Osteocyte (in vitro differentiated cells): ENCODE measurements around the gene SLC44A4. TPM values are rescaled to one million over a fixed set of nuclear protein-coding genes. Genes with fewer than 3 reads are reported as not detected.
"Not testable (repeated sequence)": the region's sequence is repeated elsewhere in the genome, so short reads cannot be mapped to it uniquely, and the experiment has no call there.

Source experiments
- DNase-seq: peaks from one replicate; pipeline ENCODE4 v3.0.0; 2021; ENCODE audit warnings: mixed read lengths; ENCODE audit not compliant: unreplicated experiment; ENCODE audit errors: extremely low spot score
- H3K27ac Mint-ChIP-seq: one replicate; pipeline ENCODE4 v1.8.0; 2021; ENCODE audit warnings: mild to moderate bottlenecking, mixed read lengths; ENCODE audit not compliant: unreplicated experiment
- H3K27me3 Mint-ChIP-seq: one replicate; pipeline ENCODE4 v1.8.0; 2021; ENCODE audit warnings: mixed read lengths; ENCODE audit not compliant: unreplicated experiment
- H3K36me3 Mint-ChIP-seq: one replicate; pipeline ENCODE4 v1.8.0; 2021; ENCODE audit warnings: mixed read lengths; ENCODE audit not compliant: unreplicated experiment
- H3K4me1 Mint-ChIP-seq: one replicate; pipeline ENCODE4 v1.8.0; 2021; ENCODE audit warnings: mixed read lengths; ENCODE audit not compliant: unreplicated experiment
- H3K4me3 Mint-ChIP-seq: one replicate; pipeline ENCODE4 v1.8.0; 2021; ENCODE audit warnings: mild to moderate bottlenecking, moderate library complexity, mixed read lengths; ENCODE audit not compliant: unreplicated experiment
- H3K9me3 Mint-ChIP-seq: one replicate; pipeline ENCODE4 v1.8.0; 2021; ENCODE audit warnings: mixed read lengths; ENCODE audit not compliant: unreplicated experiment
- total RNA-seq: library from RNA; stranded (reverse); gene quantifications from 2 replicates; pipeline ENCODE4 v1.2.1, GENCODE V29; 2021
- TF ChIP-seq, protein P1 (sequence below): fragments of 200-600 bp; sonication (generic); IDR thresholded peaks from 2 replicates; pipeline ENCODE4 v1.5.0; 2021; ENCODE audit warnings: antibody characterized with exemption, mild to moderate bottlenecking, moderate library complexity

Gene SLC44A4
- total RNA-seq, 1 donor from 2014 or later: not detected

DNA sequence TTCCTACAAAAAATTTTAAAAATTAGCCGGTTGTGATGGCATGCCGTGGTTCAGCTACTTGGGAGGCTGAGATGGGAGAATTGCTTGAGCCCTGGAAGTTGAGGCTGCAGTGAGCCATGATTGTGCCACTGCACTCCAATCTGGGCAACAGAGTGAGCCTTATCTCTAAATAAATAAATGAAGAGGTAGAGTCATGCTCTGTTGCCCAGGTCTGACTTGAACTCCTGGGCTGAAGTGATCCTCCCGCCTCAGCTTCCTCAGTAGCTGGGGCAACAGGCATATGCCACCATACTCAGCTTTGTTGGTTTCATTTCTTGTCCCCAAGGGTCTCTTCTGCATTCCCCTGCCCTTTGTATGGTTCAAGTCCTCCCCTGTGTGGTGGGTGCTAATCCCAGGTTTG lies 34.3 kb downstream of the SLC44A4 start:
- TF ChIP-seq, protein P1, sequence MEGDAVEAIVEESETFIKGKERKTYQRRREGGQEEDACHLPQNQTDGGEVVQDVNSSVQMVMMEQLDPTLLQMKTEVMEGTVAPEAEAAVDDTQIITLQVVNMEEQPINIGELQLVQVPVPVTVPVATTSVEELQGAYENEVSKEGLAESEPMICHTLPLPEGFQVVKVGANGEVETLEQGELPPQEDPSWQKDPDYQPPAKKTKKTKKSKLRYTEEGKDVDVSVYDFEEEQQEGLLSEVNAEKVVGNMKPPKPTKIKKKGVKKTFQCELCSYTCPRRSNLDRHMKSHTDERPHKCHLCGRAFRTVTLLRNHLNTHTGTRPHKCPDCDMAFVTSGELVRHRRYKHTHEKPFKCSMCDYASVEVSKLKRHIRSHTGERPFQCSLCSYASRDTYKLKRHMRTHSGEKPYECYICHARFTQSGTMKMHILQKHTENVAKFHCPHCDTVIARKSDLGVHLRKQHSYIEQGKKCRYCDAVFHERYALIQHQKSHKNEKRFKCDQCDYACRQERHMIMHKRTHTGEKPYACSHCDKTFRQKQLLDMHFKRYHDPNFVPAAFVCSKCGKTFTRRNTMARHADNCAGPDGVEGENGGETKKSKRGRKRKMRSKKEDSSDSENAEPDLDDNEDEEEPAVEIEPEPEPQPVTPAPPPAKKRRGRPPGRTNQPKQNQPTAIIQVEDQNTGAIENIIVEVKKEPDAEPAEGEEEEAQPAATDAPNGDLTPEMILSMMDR: no peak
- H3K4me3 Mint-ChIP-seq: no peak overlapping the region
- no peaks in the 10 kb centered on the region for H3K27me3 Mint-ChIP-seq
- H3K4me1 Mint-ChIP-seq: peaks cover under 1% of the 10 kb centered on the region
- no peak overlapping the region for H3K27ac Mint-ChIP-seq
- peaks cover 12% of the 10 kb centered on the region for H3K36me3 Mint-ChIP-seq
- DNase-seq: no peak
- H3K9me3 Mint-ChIP-seq: no peaks in the 10 kb centered on the region

DNA sequence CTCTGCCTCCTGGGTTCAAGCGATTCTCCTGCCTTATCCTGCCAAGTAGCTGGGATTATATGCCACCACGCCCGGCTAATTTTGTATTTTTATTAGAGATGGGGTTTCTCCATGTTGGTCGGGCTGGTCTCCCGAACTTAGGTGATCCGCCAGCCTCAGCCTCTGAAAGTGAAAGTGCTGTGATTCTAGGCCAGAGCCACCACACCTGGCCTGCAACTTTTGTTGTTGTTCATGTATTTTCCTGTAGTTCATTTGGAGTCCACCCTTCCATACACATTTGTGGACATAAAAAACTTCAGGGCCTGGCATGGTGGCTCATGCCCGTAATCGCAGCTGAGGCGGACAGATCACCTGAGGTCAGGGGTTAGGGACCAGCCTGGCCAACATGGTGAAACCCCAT lies 36.7 kb downstream of the SLC44A4 start:
- no peaks in the 10 kb centered on the region for H3K27me3 Mint-ChIP-seq
- H3K4me1 Mint-ChIP-seq: peaks cover 20% of the 10 kb centered on the region
- H3K4me3 Mint-ChIP-seq: no peak overlapping the region
- H3K36me3 Mint-ChIP-seq: peaks cover 25% of the 10 kb centered on the region
- no peak overlapping the region for H3K27ac Mint-ChIP-seq
- TF ChIP-seq, protein P1: no peak
- no peak for DNase-seq
- H3K9me3 Mint-ChIP-seq: no peaks in the 10 kb centered on the region

DNA sequence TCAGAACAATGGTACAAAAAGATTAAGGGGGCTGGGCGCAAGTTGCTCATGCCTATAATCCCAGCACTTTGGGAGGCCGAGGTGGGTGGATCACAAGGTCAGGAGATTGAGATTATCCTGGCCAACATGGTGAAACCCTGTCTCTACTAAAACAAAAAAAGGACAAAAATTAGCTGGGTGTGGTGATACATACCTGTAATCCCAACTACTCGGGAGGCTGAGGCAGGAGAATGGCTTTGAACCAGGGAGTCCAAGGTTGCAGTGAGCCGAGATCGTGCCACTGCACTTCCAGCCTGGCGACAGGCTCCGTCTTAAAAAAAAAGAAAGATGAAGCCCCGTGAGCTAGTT lies 39.0 kb downstream of the SLC44A4 start:
- not testable (repeated sequence) for DNase-seq, H3K27ac Mint-ChIP-seq, H3K9me3 Mint-ChIP-seq, H3K27me3 Mint-ChIP-seq, H3K4me3 Mint-ChIP-seq
- Mint-ChIP-seq H3K36me3 (peaks cover 38% of the 10 kb centered on the region), H3K4me1 (peaks cover 38% of the 10 kb centered on the region)

DNA sequence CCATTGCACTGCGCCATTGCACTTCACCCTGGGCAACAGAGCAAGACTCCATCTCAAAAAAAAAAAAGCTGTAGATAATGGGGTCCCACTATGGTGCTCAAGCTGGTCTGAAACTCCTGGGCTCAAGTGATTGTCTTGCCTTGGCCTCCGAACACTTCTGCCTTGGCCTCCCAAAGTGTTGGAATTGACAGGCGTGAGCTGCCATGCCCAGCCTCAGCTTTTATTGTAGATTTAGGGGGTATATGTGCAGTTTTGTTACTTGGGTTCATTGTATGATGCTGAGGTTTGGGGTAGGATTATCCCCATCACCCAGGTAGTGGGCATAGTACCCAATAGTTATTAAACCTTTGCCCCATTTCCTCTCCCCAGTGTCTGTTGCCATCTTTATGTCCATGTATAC lies 39.8 kb downstream of the SLC44A4 start:
- Mint-ChIP-seq H3K4me1 (peaks cover 42% of the 10 kb centered on the region), H3K9me3 (no peaks in the 10 kb centered on the region), H3K27ac (peak overlapping the region; percentile 23), H3K27me3 (no peaks in the 10 kb centered on the region), H3K4me3 (no peak overlapping the region), H3K36me3 (peaks cover 38% of the 10 kb centered on the region)
- TF ChIP-seq, protein P1: no peak
- no peak for DNase-seq

DNA sequence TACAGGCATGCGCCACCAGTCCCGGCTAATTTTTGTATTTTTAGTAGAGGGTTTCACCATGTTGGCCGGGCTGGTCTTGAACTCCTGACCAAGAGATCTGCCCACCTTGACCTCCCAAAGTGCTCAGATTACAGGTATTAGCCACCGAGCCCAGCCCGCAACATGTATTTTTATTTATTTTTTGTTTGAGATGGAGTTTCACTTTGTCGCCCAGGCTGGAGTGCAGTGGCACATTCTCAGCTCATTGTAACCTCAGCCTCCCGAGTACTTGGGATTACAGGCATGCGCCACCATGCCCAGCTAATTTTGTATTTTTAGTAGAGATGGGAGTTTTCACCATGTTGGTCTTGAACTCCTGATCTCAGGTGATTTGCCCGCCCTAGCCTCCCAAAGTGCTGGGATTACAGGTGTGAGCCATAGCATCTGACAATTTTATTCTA lies 40.7 kb downstream of the SLC44A4 start:
- Mint-ChIP-seq H3K36me3 (peaks cover 38% of the 10 kb centered on the region), H3K4me3 (peak overlapping the region; percentile 98), H3K4me1 (peaks cover 42% of the 10 kb centered on the region)
- H3K9me3 Mint-ChIP-seq, H3K27me3 Mint-ChIP-seq, DNase-seq, H3K27ac Mint-ChIP-seq: not testable (repeated sequence)

DNA sequence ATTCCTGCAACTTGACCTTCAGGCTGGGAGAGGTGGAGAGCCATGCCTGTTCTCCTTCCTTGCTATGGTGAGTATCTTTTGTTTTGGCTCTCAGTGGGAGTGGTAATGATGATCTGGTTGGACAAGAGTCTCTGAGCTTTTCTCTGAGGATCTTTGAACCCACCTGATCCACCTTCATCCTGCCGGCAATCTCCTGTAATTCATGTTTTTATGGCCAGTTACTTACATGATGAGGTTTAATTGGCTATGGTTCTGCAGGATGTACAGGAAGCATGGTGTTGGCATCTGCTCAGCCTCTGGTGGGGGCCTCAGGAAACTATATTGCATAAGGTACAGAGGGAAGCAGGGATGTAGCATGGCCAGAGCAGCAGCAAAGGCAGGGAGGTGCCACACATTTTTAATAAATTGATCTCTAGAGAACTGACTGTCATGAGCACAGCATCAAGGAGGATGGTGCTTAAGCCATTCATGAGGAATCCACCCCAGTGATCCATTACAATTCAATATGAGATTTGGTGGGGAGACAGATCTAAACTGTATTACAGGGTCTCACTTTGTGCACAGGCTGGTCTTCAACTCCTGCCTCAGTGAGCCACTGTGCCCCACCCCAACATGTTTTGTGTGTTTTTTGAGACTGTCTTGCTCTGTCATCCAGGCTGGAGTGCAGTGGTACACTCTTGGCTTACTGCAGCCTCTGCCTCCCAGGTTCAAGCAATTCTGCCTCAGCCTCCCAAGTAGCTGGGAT lies 41.3 kb downstream of the SLC44A4 start:
- Mint-ChIP-seq H3K4me1 (peaks cover 42% of the 10 kb centered on the region), H3K27me3 (no peaks in the 10 kb centered on the region), H3K27ac (peak overlapping the region; percentile 99), H3K36me3 (peaks cover 38% of the 10 kb centered on the region), H3K4me3 (peak overlapping the region; percentile 98), H3K9me3 (no peaks in the 10 kb centered on the region)
- no peak for DNase-seq
- TF ChIP-seq, protein P1: no peak
